Esophagus (tissue), 2 donors: Measurements from ENCODE around the gene MAP4K3. TPM values are rescaled to one million over a fixed set of nuclear protein-coding genes. Genes with fewer than 3 reads are reported as not detected.
"Not testable (repeated sequence)": the region's sequence is repeated elsewhere in the genome, so short reads cannot be mapped to it uniquely, and the experiment has no call there.

Experiments
- H3K27ac ChIP-seq, 2 donors: one replicate each; pipeline ENCODE4 v1.5.1; 2013; ENCODE audit warnings: low read depth in 2 of 2, mild to moderate bottlenecking in 2 of 2, inconsistent platforms in 1 of 2, low read length in 1 of 2, moderate library complexity in 1 of 2
- H3K27me3 ChIP-seq, 2 donors: one replicate each; pipeline ENCODE4 v1.6.1; 2013; ENCODE audit warnings: low read length in 2 of 2, control low read depth in 1 of 2, mild to moderate bottlenecking in 1 of 2; ENCODE audit not compliant: insufficient read depth in 2 of 2, control insufficient read depth in 1 of 2
- H3K36me3 ChIP-seq, 2 donors: one replicate each; pipeline ENCODE4 v1.6.1; 2013; ENCODE audit warnings: low read length in 1 of 2; ENCODE audit not compliant: control insufficient read depth in 2 of 2, insufficient read depth in 2 of 2
- H3K4me1 ChIP-seq, 2 donors: one replicate each; pipeline ENCODE4 v1.6.1; 2013; ENCODE audit warnings: low read length in 1 of 2; ENCODE audit not compliant: control insufficient read depth in 2 of 2, insufficient read depth in 2 of 2
- H3K4me3 ChIP-seq, 2 donors: one replicate each; pipeline ENCODE4 v1.5.1; 2013; ENCODE audit warnings: low read length in 2 of 2, mild to moderate bottlenecking in 2 of 2, low read depth in 1 of 2, moderate library complexity in 1 of 2
- H3K9me3 ChIP-seq, 2 donors: one replicate each; pipeline ENCODE4 v1.6.1; 2013; ENCODE audit warnings: mild to moderate bottlenecking in 2 of 2, low read depth in 1 of 2, low read length in 1 of 2, moderate library complexity in 1 of 2; ENCODE audit not compliant: control insufficient read depth in 2 of 2, insufficient read depth in 1 of 2
- WGBS, 2 donors: extraction: QIAGEN DNeasy Blood & Tissue Kit; methylation state at CpG; one replicate each; pipeline ENCODE4 v1.1.7; 2013; 5-methylcytosine and 5-hydroxymethylcytosine counted together
- polyA plus RNA-seq, 2 donors: library from polyadenylated mRNA; stranded (reverse); fragments of 200-250 nt; gene quantifications; one replicate each; pipeline ENCODE4 v1.2.3, GENCODE V29; 2013
- donor health status: healthy with polysubstance abuse.
- donor health status: Bipolar disorder and iron deficiency.

Gene MAP4K3
- polyA plus RNA-seq, 2 donors = 7.0 to 8.1 TPM

GRCh38 chr2:39326644-39327043 is 110.4 kb downstream of the MAP4K3 start:
- no peaks in the 10 kb centered on the region for H3K4me1 ChIP-seq
- H3K9me3 ChIP-seq = no peaks in the 10 kb centered on the region
- no peaks in the 10 kb centered on the region for H3K27me3 ChIP-seq
- H3K4me3 ChIP-seq = no peak overlapping the region
- H3K27ac ChIP-seq = no peak overlapping the region
- WGBS, 2 donors = 94 to 97% methylated on average over 5 of the region's 5 CpGs
- H3K36me3 ChIP-seq = peaks cover 0 to 3% of the 10 kb centered on the region in 2 donors

- H3K27me3 ChIP-seq = no peaks in the 10 kb centered on the region
- H3K9me3 ChIP-seq = no peaks in the 10 kb centered on the region
- peaks cover 0 to 3% of the 10 kb centered on the region in 2 donors for H3K36me3 ChIP-seq
- H3K4me3 ChIP-seq = no peak overlapping the region
- WGBS, 2 donors = 95 to 97% methylated on average over 1 of the region's 1 CpG
- no peaks in the 10 kb centered on the region for H3K4me1 ChIP-seq
- no peak overlapping the region for H3K27ac ChIP-seq
Observed at GRCh38 chr2:39325966-39326365, 111.1 kb downstream of the MAP4K3 start.

- not testable (repeated sequence) for H3K9me3 ChIP-seq, H3K27ac ChIP-seq, H3K4me3 ChIP-seq, H3K4me1 ChIP-seq, H3K36me3 ChIP-seq, H3K27me3 ChIP-seq
- 92 to 97% methylated on average over 16 of the region's 16 CpGs for WGBS, 2 donors
Observed at GRCh38 chr2:39321056-39322035, 115.7 kb downstream of the MAP4K3 start.

GRCh38 chr2:39320162-39320561 is 116.9 kb downstream of the MAP4K3 start:
- Histone ChIP-seq H3K9me3 (no peaks in the 10 kb centered on the region), H3K27ac (no peak overlapping the region), H3K4me1 (no peaks in the 10 kb centered on the region), H3K27me3 (no peaks in the 10 kb centered on the region), H3K4me3 (no peak overlapping the region), H3K36me3 (no peaks in the 10 kb centered on the region)
- 91 to 93% methylated on average over 4 of the region's 4 CpGs for WGBS, 2 donors

GRCh38 chr2:39313575-39313974 is 123.5 kb downstream of the MAP4K3 start:
- no peak overlapping the region for H3K4me3 ChIP-seq
- peaks cover 3 to 4% of the 10 kb centered on the region in 2 donors for H3K36me3 ChIP-seq
- no peaks in the 10 kb centered on the region for H3K9me3 ChIP-seq
- H3K27me3 ChIP-seq = no peaks in the 10 kb centered on the region
- no peaks in the 10 kb centered on the region for H3K4me1 ChIP-seq
- H3K27ac ChIP-seq = no peak overlapping the region
- WGBS, 2 donors = 83 to 92% methylated on average over 4 of the region's 4 CpGs

GRCh38 chr2:39311469-39311868 is 125.6 kb downstream of the MAP4K3 start:
- Histone ChIP-seq H3K4me3 (no peak overlapping the region), H3K27me3 (no peaks in the 10 kb centered on the region), H3K9me3 (no peaks in the 10 kb centered on the region), H3K36me3 (peaks cover 3 to 4% of the 10 kb centered on the region in 2 donors), H3K27ac (no peak overlapping the region), H3K4me1 (no peaks in the 10 kb centered on the region)
- 92 to 95% methylated on average over 2 of the region's 2 CpGs for WGBS, 2 donors

- no peaks in the 10 kb centered on the region for H3K4me1 ChIP-seq
- H3K27me3 ChIP-seq = no peaks in the 10 kb centered on the region
- no peak overlapping the region for H3K27ac ChIP-seq
- WGBS, 2 donors = 84 to 92% methylated on average over 1 of the region's 1 CpG
- no peaks in the 10 kb centered on the region for H3K9me3 ChIP-seq
- peaks cover 3 to 4% of the 10 kb centered on the region in 2 donors for H3K36me3 ChIP-seq
- no peak overlapping the region for H3K4me3 ChIP-seq
Observed at GRCh38 chr2:39308778-39309177, 128.3 kb downstream of the MAP4K3 start.

- Histone ChIP-seq H3K4me3 (no peak overlapping the region), H3K36me3 (no peaks in the 10 kb centered on the region), H3K9me3 (no peaks in the 10 kb centered on the region), H3K27ac (no peak overlapping the region), H3K4me1 (no peaks in the 10 kb centered on the region), H3K27me3 (no peaks in the 10 kb centered on the region)
- WGBS, 2 donors = 92 to 93% methylated on average over 1 of the region's 1 CpG
Observed at GRCh38 chr2:39306626-39307025, 130.5 kb downstream of the MAP4K3 start.

GRCh38 chr2:39304729-39305128 is 132.4 kb downstream of the MAP4K3 start:
- no peaks in the 10 kb centered on the region for H3K4me1 ChIP-seq
- no peak overlapping the region for H3K4me3 ChIP-seq
- no peaks in the 10 kb centered on the region for H3K36me3 ChIP-seq
- no peak overlapping the region for H3K27ac ChIP-seq
- WGBS, 2 donors = 92 to 94% methylated on average over 4 of the region's 4 CpGs
- no peaks in the 10 kb centered on the region for H3K27me3 ChIP-seq
- H3K9me3 ChIP-seq = no peaks in the 10 kb centered on the region

- H3K4me1 ChIP-seq = no peaks in the 10 kb centered on the region
- H3K27ac ChIP-seq = no peak overlapping the region
- H3K36me3 ChIP-seq = no peaks in the 10 kb centered on the region
- 86 to 91% methylated on average over 1 of the region's 1 CpG for WGBS, 2 donors
- H3K27me3 ChIP-seq = no peaks in the 10 kb centered on the region
- no peak overlapping the region for H3K4me3 ChIP-seq
- H3K9me3 ChIP-seq = no peaks in the 10 kb centered on the region
Observed at GRCh38 chr2:39304200-39304599, 132.9 kb downstream of the MAP4K3 start.
